ENCODE measurements around the gene TATDN2.

The TATDN2 gene

GRCh38 chr3:10272977-10273376, 24.7 kb downstream of the TATDN2 start:
- no peak for DNase-seq

GRCh38 chr3:10273702-10274305, 25.5 kb downstream of the TATDN2 start:
- DNase-seq = no peak

- no peak for DNase-seq
Observed at GRCh38 chr3:10274601-10275000, 26.3 kb downstream of the TATDN2 start.

- no peak for DNase-seq
Observed at GRCh38 chr3:10277115-10277625, 28.9 kb downstream of the TATDN2 start.

- DNase-seq = no peak
Observed at GRCh38 chr3:10278501-10278900, 30.2 kb downstream of the TATDN2 start.

GRCh38 chr3:10279384-10280176, 31.3 kb downstream of the TATDN2 start:
- no peak for DNase-seq

- DNase-seq = no peak
Observed at GRCh38 chr3:10280177-10280529, 31.9 kb downstream of the TATDN2 start.

- no peak for DNase-seq
Observed at GRCh38 chr3:10280571-10280970, 32.3 kb downstream of the TATDN2 start.

GRCh38 chr3:10281951-10282350, 33.7 kb downstream of the TATDN2 start:
- no peak for DNase-seq

GRCh38 chr3:10283638-10284037, 35.4 kb downstream of the TATDN2 start:
- DNase-seq = no peak

DNA sequence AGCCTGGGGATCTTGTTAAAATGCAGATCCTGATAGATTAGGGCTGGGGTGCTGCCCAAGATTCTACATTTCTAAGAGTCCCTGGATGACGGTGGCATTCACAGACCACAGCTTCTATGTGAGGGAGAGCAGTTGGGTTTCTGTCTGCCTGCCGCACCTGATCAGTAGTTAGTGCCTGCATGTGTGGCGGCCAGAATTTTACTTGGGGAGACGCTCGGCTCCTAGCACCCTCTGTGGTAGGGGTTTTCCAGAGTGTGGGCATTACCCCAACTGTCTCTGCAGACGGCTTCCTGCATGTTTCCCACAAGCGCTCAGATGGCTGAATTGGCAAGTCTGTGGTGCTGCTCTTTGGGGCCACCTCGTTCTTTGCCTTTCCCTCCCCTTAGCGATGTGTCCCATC, 36.2 kb downstream of the TATDN2 start:
- peak in 1 of 2 donors; percentile 17 for DNase-seq

DNA sequence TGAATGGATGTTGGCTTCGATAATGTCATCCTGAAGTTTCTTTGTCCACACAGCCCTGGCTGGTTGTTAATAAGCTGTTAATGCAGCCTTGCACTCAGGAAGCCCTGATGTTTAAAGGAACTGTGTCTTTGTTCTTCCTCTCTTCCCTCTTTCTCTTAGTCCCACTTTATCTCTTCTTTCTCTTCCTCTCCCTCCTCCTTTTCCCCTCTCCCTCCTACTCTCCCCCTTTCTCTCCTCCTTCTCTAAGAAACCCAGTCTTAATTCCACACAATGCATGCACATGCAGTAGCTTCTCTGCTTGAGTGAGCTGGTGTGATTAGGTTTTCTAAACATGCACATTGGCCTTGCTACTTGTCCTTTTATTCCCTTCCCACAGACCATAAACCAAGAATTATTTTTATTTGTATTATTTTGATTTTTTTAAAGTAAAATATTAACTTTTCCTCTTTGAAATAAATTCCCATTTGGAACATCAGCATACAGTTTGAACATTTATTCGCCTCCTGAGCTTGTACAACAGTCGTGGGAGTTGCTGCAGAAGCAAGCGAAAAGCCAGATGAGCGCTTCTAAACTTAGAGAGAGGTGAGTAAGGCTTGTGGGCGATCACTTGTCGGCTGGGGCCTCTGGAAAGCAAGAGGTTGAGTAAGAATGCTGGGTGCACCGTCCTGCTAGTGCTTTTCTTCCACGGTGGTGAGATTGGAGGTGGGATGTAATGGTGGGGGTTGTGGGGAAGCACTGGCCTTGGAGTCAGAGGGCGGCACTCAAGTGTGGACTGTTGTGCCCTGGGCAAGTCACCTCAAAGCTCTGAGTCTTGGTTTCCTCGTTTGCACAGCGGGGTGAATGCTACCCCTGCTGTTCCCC, 37.2 kb downstream of the TATDN2 start:
- DNase-seq = no peak

- no peak for DNase-seq
Observed at GRCh38 chr3:10286133-10286524, 37.9 kb downstream of the TATDN2 start.

GRCh38 chr3:10286596-10287295, 38.5 kb downstream of the TATDN2 start:
- no peak for DNase-seq

DNA sequence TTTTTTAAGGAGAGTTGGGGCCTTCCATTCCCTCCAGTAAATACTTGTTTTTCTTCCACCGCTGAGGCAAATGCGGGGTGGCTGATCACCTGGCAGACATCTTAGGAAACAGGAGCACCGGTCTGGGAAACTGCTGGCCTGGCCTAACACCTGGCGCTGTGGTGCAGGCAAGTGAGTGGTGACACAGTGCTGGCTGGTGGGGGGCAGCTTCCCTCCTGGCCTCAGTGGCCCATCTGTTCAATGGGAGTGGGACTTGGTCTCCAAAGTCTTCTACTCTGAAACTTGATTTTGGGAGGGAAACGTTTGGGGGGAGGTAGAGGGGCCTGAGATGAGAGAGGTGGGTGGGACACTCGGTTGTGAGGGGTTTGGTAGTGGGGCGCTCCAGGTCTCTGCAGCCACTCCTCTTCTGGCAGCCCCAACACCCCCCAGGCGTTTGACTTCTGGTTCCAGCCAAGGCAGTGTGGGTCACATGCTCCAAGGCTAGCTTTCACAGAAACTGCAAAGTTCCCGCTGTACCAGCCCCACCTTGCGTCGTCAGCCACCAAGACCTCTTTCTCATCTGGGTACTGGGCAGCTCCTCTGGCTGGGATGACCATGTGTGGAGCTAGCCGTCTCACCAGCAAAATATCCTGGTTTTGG, 39.8 kb downstream of the TATDN2 start:
- no peak for DNase-seq

GRCh38 chr3:10288575-10288960, 40.3 kb downstream of the TATDN2 start:
- DNase-seq = no peak

GRCh38 chr3:10289077-10289476, 40.8 kb downstream of the TATDN2 start:
- DNase-seq = no peak

GRCh38 chr3:10289787-10290355, 41.6 kb downstream of the TATDN2 start:
- no peak for DNase-seq

- DNase-seq = no peak
Observed at GRCh38 chr3:10290481-10291176, 42.4 kb downstream of the TATDN2 start.

- no peak for DNase-seq
Observed at GRCh38 chr3:10291641-10292040, 43.4 kb downstream of the TATDN2 start.
